ENCODE data around the gene SFMBT2. TPM values are rescaled to one million over a fixed set of nuclear protein-coding genes. Genes with fewer than 3 reads are reported as not detected.
"Not testable (repeated sequence)": the region's sequence is repeated elsewhere in the genome, so short reads cannot be mapped to it uniquely, and the experiment has no call there.

The SFMBT2 gene
- total RNA-seq, 4 donors from 2014 or later, result 1.2 to 5.5 (median 3.2) TPM

- DNase-seq (ENCODE audit: low spot score in 2 of 2), result no peak
- Histone ChIP-seq H3K9me3 (peaks cover 5% of the 10 kb centered on the region), H3K4me1 (peaks cover 6% of the 10 kb centered on the region), H3K27ac (no peak overlapping the region), H3K4me3 (no peak overlapping the region), H3K27me3 (no peaks in the 10 kb centered on the region), H3K36me3 (peaks cover 14% of the 10 kb centered on the region)
- 96% methylated on average over 7 of the region's 7 CpGs for WGBS
- TF ChIP-seq POLR2AphosphoS5 (IDR thresholded peaks at IDR 0.05) (no peak), POLR2A (IDR thresholded peaks at IDR 0.05) (no peak), EP300 (IDR thresholded peaks at IDR 0.05) (no peak)
These were observed 217.5 kb downstream of the SFMBT2 start for GRCh38 chr10:7193369-7193768.

- H3K27ac ChIP-seq, result no peak overlapping the region
- H3K4me1 ChIP-seq, result peaks cover 6% of the 10 kb centered on the region
- no peak overlapping the region for H3K4me3 ChIP-seq
- DNase-seq (ENCODE audit: low spot score in 2 of 2), result no peak
- H3K36me3 ChIP-seq, result peaks cover 14% of the 10 kb centered on the region
- no peaks in the 10 kb centered on the region for H3K27me3 ChIP-seq
- no peak for TF ChIP-seq EP300 (IDR thresholded peaks at IDR 0.05)
- no peak for TF ChIP-seq POLR2A (IDR thresholded peaks at IDR 0.05)
- TF ChIP-seq CTCF (IDR thresholded peaks at IDR 0.05), result no peak
- no peak for TF ChIP-seq POLR2AphosphoS5 (IDR thresholded peaks at IDR 0.05)
- 83% methylated on average over 10 of the region's 10 CpGs for WGBS
- peaks cover 5% of the 10 kb centered on the region for H3K9me3 ChIP-seq
These were observed 217.9 kb downstream of the SFMBT2 start for GRCh38 chr10:7192831-7193361.

- H3K4me3 ChIP-seq, result no peak overlapping the region
- no peak overlapping the region for H3K27ac ChIP-seq
- H3K9me3 ChIP-seq, result peaks cover 5% of the 10 kb centered on the region
- no peak for TF ChIP-seq EP300 (IDR thresholded peaks at IDR 0.05)
- no peak for TF ChIP-seq POLR2A (IDR thresholded peaks at IDR 0.05)
- TF ChIP-seq POLR2AphosphoS5 (IDR thresholded peaks at IDR 0.05), result no peak
- no peak for TF ChIP-seq CTCF (IDR thresholded peaks at IDR 0.05)
- no peak for DNase-seq (ENCODE audit: low spot score in 2 of 2)
- 74% methylated on average over 9 of the region's 9 CpGs for WGBS
- H3K4me1 ChIP-seq, result peaks cover 6% of the 10 kb centered on the region
- H3K27me3 ChIP-seq, result no peaks in the 10 kb centered on the region
- peaks cover 5% of the 10 kb centered on the region for H3K36me3 ChIP-seq
These were observed 218.8 kb downstream of the SFMBT2 start for GRCh38 chr10:7192061-7192460.

- H3K27ac ChIP-seq; H3K36me3 ChIP-seq; H3K27me3 ChIP-seq; H3K4me3 ChIP-seq; DNase-seq (ENCODE audit: low spot score in 2 of 2); H3K4me1 ChIP-seq; H3K9me3 ChIP-seq: not testable (repeated sequence)
- WGBS, result 89% methylated on average over 5 of the region's 5 CpGs
These were observed 220.1 kb downstream of the SFMBT2 start for GRCh38 chr10:7190772-7191171.

GRCh38 chr10:7189909-7190308, 220.9 kb downstream of the SFMBT2 start:
- Histone ChIP-seq H3K27me3 (no peaks in the 10 kb centered on the region), H3K4me1 (peaks cover 6% of the 10 kb centered on the region), H3K36me3 (peaks cover 2% of the 10 kb centered on the region), H3K4me3 (no peak overlapping the region), H3K9me3 (no peaks in the 10 kb centered on the region), H3K27ac (no peak overlapping the region)
- DNase-seq (ENCODE audit: low spot score in 2 of 2), result no peak
- TF ChIP-seq CTCF (IDR thresholded peaks at IDR 0.05) (no peak), POLR2AphosphoS5 (IDR thresholded peaks at IDR 0.05) (no peak), POLR2A (IDR thresholded peaks at IDR 0.05) (no peak)
- 82% methylated on average over 11 of the region's 11 CpGs for WGBS

- H3K27me3 ChIP-seq, result no peaks in the 10 kb centered on the region
- WGBS, result 65% methylated on average over 9 of the region's 9 CpGs
- H3K27ac ChIP-seq, result no peak overlapping the region
- TF ChIP-seq POLR2AphosphoS5 (IDR thresholded peaks at IDR 0.05), result no peak
- TF ChIP-seq EP300 (IDR thresholded peaks at IDR 0.05), result no peak
- no peak for TF ChIP-seq POLR2A (IDR thresholded peaks at IDR 0.05)
- TF ChIP-seq CTCF (IDR thresholded peaks at IDR 0.05), result no peak
- H3K4me3 ChIP-seq, result no peak overlapping the region
- H3K36me3 ChIP-seq, result no peaks in the 10 kb centered on the region
- H3K9me3 ChIP-seq, result no peaks in the 10 kb centered on the region
- H3K4me1 ChIP-seq, result peaks cover 6% of the 10 kb centered on the region
- DNase-seq (ENCODE audit: low spot score in 2 of 2), result no peak
These were observed 222.3 kb downstream of the SFMBT2 start for GRCh38 chr10:7188456-7189050.

All from suprapubic skin (tissue), 4 donors.